Measurements from ENCODE around the gene ART5.
"Not testable (repeated sequence)": the region's sequence is repeated elsewhere in the genome, so short reads cannot be mapped to it uniquely, and the experiment has no call there.

Gene ART5

GRCh38 chr11:3588776-3589175 is 53.0 kb downstream of the ART5 start:
- H3K4me3 ChIP-seq, H3K27ac ChIP-seq: not testable (repeated sequence)
